Measurements from ENCODE around the gene PGAP2. TPM values are rescaled to one million over a fixed set of nuclear protein-coding genes. Genes with fewer than 3 reads are reported as not detected.

The PGAP2 gene
- total RNA-seq, 1 donor from 2014 or later, result 21.8 TPM

- intact Hi-C loops (cut with micrococcal nuclease), result no loop called here
Measured at GRCh38 chr11:3830730-3831129, 22.4 kb downstream of the PGAP2 start.

GRCh38 chr11:3831378-3832239 is 23.2 kb downstream of the PGAP2 start:
- intact Hi-C loops (cut with micrococcal nuclease), result no loop called here

GRCh38 chr11:3832816-3833215 is 24.5 kb downstream of the PGAP2 start:
- intact Hi-C loops (cut with micrococcal nuclease), result no loop called here

- intact Hi-C loops (cut with micrococcal nuclease), result no loop called here
Measured at GRCh38 chr11:3833449-3833848, 25.1 kb downstream of the PGAP2 start.

DNA sequence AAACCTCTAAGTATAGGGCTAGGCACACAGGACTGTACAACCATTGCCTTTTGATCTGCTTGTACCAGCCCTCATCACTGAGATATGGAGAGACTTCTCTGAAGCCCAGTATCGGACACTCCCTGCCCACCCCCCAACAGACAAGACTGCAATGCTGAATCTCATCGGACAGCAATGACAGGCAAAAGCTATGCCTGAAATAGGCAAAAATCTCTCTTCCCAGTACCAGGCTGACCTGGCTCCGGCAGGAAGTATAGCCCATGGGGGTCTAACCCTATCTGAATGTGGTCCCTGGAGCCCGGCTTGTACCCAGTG is 25.9 kb downstream of the PGAP2 start:
- intact Hi-C loops (cut with micrococcal nuclease), result no loop called here

DNA sequence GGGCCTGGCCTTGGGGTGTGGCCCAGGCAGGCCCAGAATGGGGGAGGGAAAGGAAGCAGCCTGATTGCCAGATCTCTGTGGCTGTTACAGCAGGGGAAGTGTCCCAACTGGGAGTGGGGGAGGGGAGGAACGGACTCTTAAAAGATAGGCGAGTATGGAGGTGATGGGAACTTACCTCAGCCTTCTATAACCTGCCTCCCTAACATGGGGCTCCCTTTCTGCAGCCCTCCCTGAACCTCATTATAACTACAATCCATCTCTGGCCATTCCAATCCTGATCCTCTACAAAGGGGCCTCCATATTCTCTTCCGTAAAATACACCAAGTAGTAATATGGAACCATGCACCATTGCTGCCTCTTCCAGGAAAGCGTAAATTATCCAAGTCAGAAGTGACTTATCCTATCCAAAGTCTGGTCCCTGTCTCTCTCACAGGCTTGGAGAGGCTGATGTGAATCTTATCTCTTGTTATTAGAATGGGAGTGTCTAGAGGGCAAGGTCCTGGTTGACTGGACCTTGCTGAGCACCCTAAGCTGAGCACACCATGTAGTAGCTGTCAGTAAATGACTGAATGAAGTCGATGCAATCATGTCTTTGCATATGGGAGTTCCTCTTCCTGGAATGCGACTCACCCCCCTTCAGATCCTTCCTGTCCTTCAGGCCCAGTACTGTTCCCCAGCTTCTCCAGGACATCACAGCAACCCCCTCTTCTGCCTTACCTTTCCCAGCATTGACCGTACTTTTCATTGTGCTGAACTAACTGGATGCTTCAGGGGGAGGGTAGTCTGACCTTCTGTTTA is 26.5 kb downstream of the PGAP2 start:
- intact Hi-C loops (cut with micrococcal nuclease), result no loop called here

DNA sequence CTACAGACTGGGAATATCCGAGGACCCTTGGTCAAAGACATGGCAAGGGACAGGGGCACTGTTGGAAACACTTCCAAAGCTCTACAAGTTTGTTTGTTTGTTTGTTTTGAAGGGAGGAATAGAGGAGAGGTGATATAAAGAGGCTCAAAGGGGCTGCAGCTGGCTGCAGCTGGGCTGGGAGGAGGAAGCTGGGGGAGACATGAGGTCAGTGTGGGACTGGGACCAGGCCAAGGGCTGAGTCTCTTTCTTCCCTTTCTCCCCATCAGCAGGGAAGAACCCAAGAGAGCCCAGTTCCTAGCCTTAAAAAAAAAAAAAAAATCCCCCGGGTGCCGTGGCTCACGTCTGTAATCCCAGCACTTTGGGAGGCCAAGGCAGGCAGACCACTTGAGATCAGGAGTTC is 27.4 kb downstream of the PGAP2 start:
- intact Hi-C loops (cut with micrococcal nuclease), result no loop called here

GRCh38 chr11:3836903-3837302 is 28.5 kb downstream of the PGAP2 start:
- intact Hi-C loops (cut with micrococcal nuclease), result no loop called here

- intact Hi-C loops (cut with micrococcal nuclease), result no loop called here
Measured at GRCh38 chr11:3837793-3838192, 29.4 kb downstream of the PGAP2 start.

DNA sequence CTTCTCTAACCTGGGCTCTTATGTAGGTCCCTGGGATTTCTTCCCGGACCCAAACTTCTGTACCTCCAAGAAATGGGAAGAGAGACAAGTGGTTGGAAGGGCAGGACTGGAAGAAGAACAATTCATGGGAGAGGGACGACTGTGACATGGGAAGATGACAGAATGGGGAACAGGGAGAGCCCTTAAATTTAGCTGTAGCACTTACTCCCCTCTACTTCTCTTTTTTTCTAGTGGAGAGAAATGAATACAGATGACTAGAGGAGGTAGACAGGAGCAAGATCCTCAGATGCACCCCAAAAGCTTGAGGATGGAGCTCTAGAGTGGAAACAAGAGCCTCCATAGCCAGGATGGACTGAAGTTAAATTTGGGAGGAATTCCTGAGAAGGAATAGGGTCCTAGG is 30.1 kb downstream of the PGAP2 start:
- intact Hi-C loops (cut with micrococcal nuclease), result no loop called here

DNA sequence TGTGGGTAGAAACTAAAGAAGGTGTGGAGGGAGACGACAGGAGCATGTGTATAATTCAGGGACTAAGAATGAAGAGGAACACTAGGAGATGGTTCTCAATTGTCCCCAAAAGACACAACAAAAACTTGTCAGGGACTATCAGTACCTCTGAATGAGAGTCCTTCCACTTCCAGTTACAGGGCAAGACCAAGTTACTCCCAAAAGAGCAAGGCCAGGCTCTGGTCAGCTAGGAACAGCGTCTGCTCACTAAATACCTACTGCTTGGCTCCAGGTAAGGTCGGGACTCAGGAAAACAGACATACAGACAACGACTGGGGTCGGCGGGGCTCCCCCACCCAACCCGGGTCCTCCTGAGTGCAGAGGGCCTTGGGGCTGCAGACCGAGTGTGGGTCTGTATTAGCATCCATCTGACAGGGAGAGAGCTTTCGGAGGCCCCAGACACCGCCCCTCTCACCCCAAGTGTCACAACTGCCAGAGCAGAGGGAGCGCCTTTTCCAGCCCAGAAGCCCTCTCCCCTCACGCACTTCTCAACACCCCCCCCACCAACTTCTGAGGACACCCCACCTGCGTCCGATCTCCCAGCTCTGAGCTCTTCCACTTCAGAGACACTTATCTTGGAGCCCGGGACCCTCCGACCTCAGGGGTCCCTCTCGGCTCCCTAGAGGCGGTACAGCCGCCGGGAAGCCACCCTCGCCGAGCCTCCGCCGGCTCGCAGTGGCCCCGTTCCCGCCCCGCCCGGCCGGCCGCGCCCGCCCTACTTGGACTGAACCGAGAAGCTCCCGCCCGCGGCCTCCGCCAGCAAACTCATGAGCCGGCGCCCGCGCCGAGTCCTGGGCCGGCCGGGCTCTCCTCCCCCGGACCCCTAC is 31.9 kb downstream of the PGAP2 start:
- intact Hi-C loops (cut with micrococcal nuclease), result no loop called here

DNA sequence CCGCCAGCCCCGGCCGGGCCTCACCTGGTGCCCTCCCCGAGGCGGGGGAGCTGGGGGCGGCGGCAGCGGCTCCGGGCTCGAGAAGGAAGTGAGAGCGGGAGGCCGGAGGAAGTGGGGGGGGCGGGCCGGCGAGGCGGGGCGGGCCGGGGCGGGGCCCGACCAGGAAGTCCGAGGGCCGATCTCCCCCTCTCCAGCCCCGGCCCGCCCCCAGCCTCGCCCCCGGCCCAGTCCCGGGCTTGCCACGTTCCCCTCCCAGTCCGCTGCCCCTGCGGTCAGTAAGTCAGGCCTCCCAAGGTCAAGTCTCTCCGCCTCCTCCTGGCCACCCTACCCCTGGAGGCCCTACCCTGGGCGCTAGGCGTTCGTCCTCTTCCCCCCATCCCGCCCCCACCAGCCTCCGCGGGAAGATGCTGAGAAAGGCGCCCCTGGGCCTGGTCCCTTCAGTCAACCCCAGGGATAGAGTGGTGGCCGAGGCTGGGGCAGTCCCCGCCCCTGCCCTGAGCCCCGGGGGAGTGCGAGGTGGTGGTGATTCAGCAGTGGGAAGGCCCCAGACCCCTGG is 32.6 kb downstream of the PGAP2 start, which contains the start of gene RHOG:
RHOG (minus strand) TSS at position 90 of the 556 bp plus-strand sequence. CDS start 12,821 bp downstream, outside the sequence.
- intact Hi-C loops (cut with micrococcal nuclease), result loop anchor here (1.0 kb wide), 4 partner anchors 13 to 253 kb away; partner anchors contain the start of genes NUP98 and RRM1

DNA sequence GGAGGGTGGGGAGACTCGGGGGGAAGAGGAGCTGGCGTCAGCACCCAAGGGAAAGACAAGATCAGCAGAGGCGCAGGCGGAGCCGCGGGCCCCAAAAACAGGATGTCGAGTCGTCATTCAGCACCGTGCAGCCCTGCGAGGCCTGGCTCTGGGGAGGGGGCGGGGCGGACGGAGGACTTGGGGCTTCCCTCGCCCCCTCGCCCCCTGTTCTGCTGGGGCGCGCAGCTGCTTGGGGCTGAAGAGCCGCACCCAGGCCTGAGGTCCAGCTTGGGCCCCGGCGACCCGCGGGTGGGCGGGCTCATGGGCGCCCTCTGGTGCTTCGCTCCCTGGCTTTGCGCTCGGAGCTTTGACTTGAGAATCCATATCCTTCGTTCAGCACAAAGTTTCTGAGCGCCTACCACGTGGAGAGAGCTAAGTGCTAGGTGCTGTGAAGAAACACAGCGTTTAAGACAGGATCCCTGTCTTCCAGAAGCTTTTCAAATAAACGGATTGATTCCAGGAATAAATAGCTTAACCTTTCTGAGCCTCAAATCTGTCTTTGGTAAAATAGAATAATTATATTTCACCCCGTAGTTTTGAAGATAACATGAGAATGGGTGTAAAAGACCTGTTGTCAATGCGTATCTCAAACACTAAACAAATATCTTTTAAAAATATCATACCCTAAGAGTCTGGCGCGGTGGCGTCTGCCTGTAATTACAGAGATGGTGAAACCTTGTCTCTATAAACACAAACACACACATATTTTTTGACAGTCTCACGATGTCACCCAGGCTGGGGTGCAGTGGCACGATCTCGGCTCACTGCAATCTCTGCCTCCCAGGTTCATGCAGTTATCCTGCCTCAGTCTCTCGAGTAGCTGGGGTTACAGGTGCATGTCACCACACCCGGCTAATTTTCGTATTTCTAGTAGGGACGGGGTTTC is 33.3 kb downstream of the PGAP2 start:
- intact Hi-C loops (cut with micrococcal nuclease), result loop anchor here (1.0 kb wide), 4 partner anchors 13 to 253 kb away; partner anchors contain the start of genes NUP98 and RRM1

GRCh38 chr11:3843326-3843725 is 35.0 kb downstream of the PGAP2 start:
- intact Hi-C loops (cut with micrococcal nuclease), result no loop called here

DNA sequence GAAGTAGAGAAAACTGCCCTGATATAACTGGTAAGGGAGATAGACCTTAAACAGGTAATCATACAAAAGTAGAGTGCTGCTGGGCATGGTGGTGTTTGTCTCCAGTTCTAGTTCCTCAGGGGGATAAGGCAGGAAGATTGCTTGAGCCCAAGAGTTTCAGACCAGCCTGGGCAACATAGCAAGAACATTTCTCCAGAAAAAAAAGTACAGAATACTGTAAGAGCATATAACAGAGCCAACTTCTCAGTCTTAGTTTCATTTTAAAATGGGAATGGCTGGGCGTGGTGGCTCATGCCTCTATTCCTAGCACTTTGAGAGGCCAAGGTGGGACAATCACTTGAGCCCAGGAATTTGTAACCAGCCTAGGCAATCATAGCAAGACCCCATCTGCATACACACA is 36.9 kb downstream of the PGAP2 start:
- intact Hi-C loops (cut with micrococcal nuclease), result no loop called here

DNA sequence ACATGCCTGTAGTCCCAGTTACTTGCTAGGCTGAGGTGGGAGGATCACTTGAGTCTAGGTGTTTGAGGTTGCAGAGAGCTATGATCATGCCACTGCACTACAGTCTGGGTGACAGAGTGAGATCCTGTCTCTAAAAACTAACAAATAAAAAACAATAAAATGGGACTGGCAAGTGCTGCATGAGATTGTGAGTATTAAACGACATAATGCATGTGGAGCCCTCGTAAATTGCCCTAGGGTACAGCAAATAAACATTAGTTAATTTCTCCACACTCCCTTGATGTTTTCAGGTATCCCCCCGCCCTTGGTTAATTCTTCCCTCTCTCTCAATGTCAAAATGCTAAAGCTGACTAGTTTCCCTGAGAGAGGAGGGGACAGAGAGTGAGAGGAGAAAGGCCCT is 37.3 kb downstream of the PGAP2 start:
- intact Hi-C loops (cut with micrococcal nuclease), result no loop called here

DNA sequence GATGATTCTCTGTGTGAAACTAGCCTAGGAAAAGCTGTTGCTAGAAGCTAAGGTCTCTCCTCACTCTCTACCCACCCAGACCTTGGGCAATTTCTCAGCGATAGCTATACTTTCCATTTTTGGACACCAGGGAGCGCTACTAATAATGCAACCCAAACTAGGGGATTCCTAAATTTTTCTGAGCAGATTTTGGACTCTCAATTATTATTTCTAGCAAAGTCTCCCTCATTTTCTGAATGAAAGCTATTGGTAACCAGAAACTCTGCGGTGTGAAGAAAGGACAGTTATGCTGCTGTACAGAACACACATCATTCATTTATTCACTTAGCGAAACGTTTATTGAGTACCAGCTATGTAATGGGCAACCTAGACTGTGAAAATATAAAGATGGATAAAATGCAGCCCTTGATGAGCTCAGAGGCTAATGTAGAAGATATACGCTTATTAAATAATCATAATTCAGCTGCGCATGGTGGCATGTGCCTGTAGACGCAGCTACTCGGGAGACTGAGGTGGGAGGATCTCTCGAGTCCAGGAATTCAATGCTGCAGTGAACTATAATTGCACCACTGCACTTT is 41.0 kb downstream of the PGAP2 start:
- intact Hi-C loops (cut with micrococcal nuclease), result loop anchor here (1.0 kb wide), 1 partner anchor 223 kb away; no protein-coding TSS in a partner anchor

DNA sequence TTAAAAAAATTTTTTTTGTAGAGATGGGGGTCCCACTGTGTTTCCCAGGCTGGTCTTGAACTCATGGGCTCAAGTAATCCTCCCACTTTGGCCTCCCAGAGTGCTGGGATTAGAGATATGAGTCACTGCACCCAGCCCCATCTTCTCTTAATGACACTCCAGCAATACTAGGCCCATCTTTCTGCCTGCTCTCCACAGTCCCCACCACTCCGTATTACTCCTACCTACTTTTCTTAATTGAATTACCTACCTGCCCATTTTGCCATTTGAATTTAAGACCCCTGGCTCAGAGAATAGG is 45.1 kb downstream of the PGAP2 start:
- intact Hi-C loops (cut with micrococcal nuclease), result no loop called here

DNA sequence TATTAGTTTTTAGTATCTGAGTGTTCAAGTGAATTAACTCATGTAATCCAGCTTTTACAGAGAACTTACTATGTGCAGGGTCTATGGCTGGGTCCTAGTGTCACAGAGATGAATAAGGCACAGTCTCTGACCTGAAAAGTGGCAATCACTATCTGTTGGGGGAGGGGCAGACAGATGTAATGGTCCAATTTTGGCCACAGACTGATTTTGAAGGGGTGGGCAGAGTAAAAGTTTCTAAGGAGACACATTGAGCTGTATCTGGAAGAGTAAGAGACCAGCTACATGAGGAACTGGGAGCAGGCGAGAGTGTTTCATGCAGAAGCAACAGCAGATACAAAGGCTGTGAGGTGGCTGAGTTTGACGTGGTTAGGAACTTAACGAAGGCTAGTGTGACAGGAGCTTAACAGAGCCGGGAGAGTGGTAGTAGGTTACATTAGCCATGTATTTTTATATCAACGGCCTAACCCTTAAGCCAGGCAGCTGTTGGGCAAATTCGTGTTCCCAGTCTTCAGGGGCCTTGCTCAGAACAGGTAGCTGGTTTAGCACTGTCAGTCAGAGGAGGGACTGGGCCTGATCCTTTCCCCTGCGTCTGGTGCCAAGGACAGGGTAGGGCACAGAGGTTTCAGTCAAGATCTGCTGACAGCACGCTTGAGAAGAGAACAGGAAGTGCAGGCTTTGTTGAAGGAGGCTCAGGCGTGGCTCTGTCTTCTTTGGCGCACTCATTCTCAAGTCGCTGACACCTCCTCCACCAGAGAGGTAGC is 45.7 kb downstream of the PGAP2 start:
- intact Hi-C loops (cut with micrococcal nuclease), result loop anchor here (1.0 to 2.0 kb wide), 3 partner anchors 13 to 218 kb away; no protein-coding TSS in a partner anchor

Measured in T-helper 2 cell treated with Interferon-gamma antibody and Interleukin-4, amounts not matched to agents 100 ng/mL and 5 ng/mL, for 36 hours (primary cell).